Ovary (tissue), 9 donors: Measurements from ENCODE around the gene KLHL18. TPM values are rescaled to one million over a fixed set of nuclear protein-coding genes. Genes with fewer than 3 reads are reported as not detected.

Experiments
- DNase-seq, 5 donors: peaks; one replicate each; pipeline ENCODE4 v3.0.0-alpha.2; 2019 to 2020
- H3K27ac ChIP-seq, 2 donors: fragments of 200-600 bp; one replicate each; pipeline versions ENCODE4 v1.5.1 to v1.8.0; 2019 to 2022
- H3K27me3 ChIP-seq: fragments of 200-600 bp; one replicate; pipeline ENCODE4 v1.8.0; 2022
- H3K36me3 ChIP-seq: fragments of 200-600 bp; sonication (generic); one replicate; pipeline ENCODE4 v1.5.1; 2019
- H3K4me1 ChIP-seq: one replicate; pipeline ENCODE4 v1.8.1; 2013; ENCODE audit warnings: mild to moderate bottlenecking, moderate library complexity; ENCODE audit not compliant: insufficient read depth
- H3K4me3 ChIP-seq: fragments of 200-600 bp; sonication (generic); one replicate; pipeline ENCODE4 v1.5.1; 2017
- H3K9me3 ChIP-seq, 2 donors: fragments of 200-600 bp in 1 of 2; sonication (generic) in 1 of 2; one replicate each; pipeline versions ENCODE4 v1.5.1 to v1.8.1; 2013 to 2019; ENCODE audit warnings: mild to moderate bottlenecking in 1 of 2, moderate library complexity in 1 of 2
- CTCF ChIP-seq, 3 donors: fragments of 450-650 bp in 2 of 3; fragments of 200-600 bp in 1 of 3; IDR thresholded peaks; one replicate each; pipeline versions ENCODE4 v1.5.1 to v1.8.0; 2016 to 2022; ENCODE audit warnings: antibody characterized with exemption in 3 of 3, mild to moderate bottlenecking in 1 of 3
- EP300 ChIP-seq: sonication (generic); formaldehyde crosslinking; IDR thresholded peaks from one replicate; pipeline ENCODE4 v1.6.1; 2017; ENCODE audit warnings: antibody characterized with exemption
- POLR2A ChIP-seq: fragments of 450-650 bp; IDR thresholded peaks from one replicate; pipeline ENCODE4 v1.6.1; 2017; ENCODE audit warnings: antibody characterized with exemption, mild to moderate bottlenecking, moderate library complexity
- WGBS, 3 donors: extraction: QIAGEN DNeasy Blood & Tissue Kit in 1 of 3; methylation state at CpG; one replicate each; pipeline versions ENCODE4 v1.1.5 to v1.1.7; 2013 to 2017; 5-methylcytosine and 5-hydroxymethylcytosine counted together
- intact Hi-C, 4 donors: fragments of 100-400 bp; cut with DNase I; formaldehyde crosslinking; loops; one replicate each; pipeline versions ENCODE4 v1.11.0 to v1.15.1; 2022 to 2023
- polyA plus RNA-seq, 2 donors: library from polyadenylated mRNA; stranded (reverse); fragments of 200-250 nt in 1 of 2; fragments of 350-450 nt in 1 of 2; fragmentation: Illumina TruSeq in 1 of 2; extraction: RNeasy Lipid Tissue Mini Kit (QIAGEN cat#74804) in 1 of 2; gene quantifications; one replicate each; pipeline ENCODE4 v1.2.3, GENCODE V29; 2013 to 2014
- total RNA-seq, 7 donors: library from RNA; depleted of rRNA in 2 of 7; stranded (reverse); fragments of >200 nt in 2 of 7; fragmentation: NEBNext Ultra II Directional in 3 of 7; extraction: Animal tissue kit (Norgen Biotek cat#: 25700) in 3 of 7; gene quantifications; one replicate each; pipeline versions ENCODE4 v1.1.0 to v1.2.4, GENCODE V29; 2016 to 2023
- donor health status: DM: no; HTN: no; CAD: no; lungs with moderate emphysema.
- donor health status: DM: no; HTN: no; CAD: no.
- donor health status: Bipolar disorder and iron deficiency.
- donor health status: DM: yes; HTN: yes; CAD: no.
- donor health status: DM: no; HTN: no; CAD: no.
- donor health status: DM: yes; HTN: yes; CAD: no.

The KLHL18 gene
- total and polyA plus RNA-seq, 9 donors: 6.2 to 23.7 (median 13.5) TPM

- intact Hi-C loops: loop anchor here in 1 of 4 donors (10.0 kb wide), 1 partner anchor 680 kb away; no protein-coding TSS in a partner anchor
Observed at GRCh38 chr3:47385007-47385406, 102.3 kb downstream of the KLHL18 start.

GRCh38 chr3:47385796-47386195, 103.1 kb downstream of the KLHL18 start:
- intact Hi-C loops: loop anchor here in 1 of 4 donors (10.0 kb wide), 1 partner anchor 679 kb away; no protein-coding TSS in a partner anchor
- Histone ChIP-seq H3K4me3 (no peak overlapping the region), H3K27me3 (no peaks in the 10 kb centered on the region), H3K4me1 (peaks cover 8% of the 10 kb centered on the region), H3K9me3 (no peaks in the 10 kb centered on the region), H3K36me3 (no peaks in the 10 kb centered on the region), H3K27ac (no peak overlapping the region)
- no peak for DNase-seq
- 72 to 84% (median 82%) methylated on average over 2 of the region's 2 CpGs for WGBS, 3 donors
- TF ChIP-seq POLR2A (no peak), EP300 (no peak), CTCF (IDR thresholded peaks at IDR 0.05) (no peak)

More at GRCh38 chr3:47385007-47385406, 102.3 kb downstream of the KLHL18 start:
- Histone ChIP-seq H3K4me1 (peaks cover 8% of the 10 kb centered on the region), H3K4me3 (no peak overlapping the region), H3K36me3 (no peaks in the 10 kb centered on the region), H3K27me3 (no peaks in the 10 kb centered on the region), H3K27ac (no peak overlapping the region), H3K9me3 (no peaks in the 10 kb centered on the region)
- DNase-seq: no peak
- 89 to 93% (median 91%) methylated on average over 4 of the region's 4 CpGs for WGBS, 3 donors
- TF ChIP-seq EP300 (no peak), POLR2A (no peak), CTCF (IDR thresholded peaks at IDR 0.05) (no peak)

GRCh38 chr3:47392933-47393332, 110.2 kb downstream of the KLHL18 start:
- intact Hi-C loops: no loop called here
- peaks cover 19% of the 10 kb centered on the region for H3K4me1 ChIP-seq
- H3K4me3 ChIP-seq: no peak overlapping the region
- no peaks in the 10 kb centered on the region for H3K27me3 ChIP-seq
- no peak overlapping the region for H3K27ac ChIP-seq
- no peak for TF ChIP-seq POLR2A
- H3K36me3 ChIP-seq: no peaks in the 10 kb centered on the region
- WGBS, 3 donors: 93 to 96% (median 95%) methylated on average over 3 of the region's 3 CpGs
- no peak for DNase-seq
- H3K9me3 ChIP-seq: no peaks in the 10 kb centered on the region

- no peak overlapping the region for H3K4me3 ChIP-seq
- H3K4me1 ChIP-seq: peaks cover 18% of the 10 kb centered on the region
- TF ChIP-seq CTCF (IDR thresholded peaks at IDR 0.05) (no peak), POLR2A (no peak), EP300 (no peak)
- DNase-seq: no peak
- intact Hi-C loops: no loop called here
- H3K9me3 ChIP-seq: no peaks in the 10 kb centered on the region
- no peak overlapping the region for H3K27ac ChIP-seq
- 30 to 39% (median 31%) methylated on average over 8 of the region's 8 CpGs for WGBS, 3 donors
- H3K27me3 ChIP-seq: no peaks in the 10 kb centered on the region
- H3K36me3 ChIP-seq: no peaks in the 10 kb centered on the region
Observed at GRCh38 chr3:47394140-47394870, 111.6 kb downstream of the KLHL18 start.

GRCh38 chr3:47394881-47395280, 112.1 kb downstream of the KLHL18 start:
- peaks cover 15% of the 10 kb centered on the region for H3K4me1 ChIP-seq
- TF ChIP-seq CTCF (IDR thresholded peaks at IDR 0.05) (no peak), POLR2A (no peak), EP300 (no peak)
- no peaks in the 10 kb centered on the region for H3K36me3 ChIP-seq
- H3K4me3 ChIP-seq: no peak overlapping the region
- no peaks in the 10 kb centered on the region for H3K9me3 ChIP-seq
- 38 to 59% (median 53%) methylated on average over 3 of the region's 3 CpGs for WGBS, 3 donors
- intact Hi-C loops: no loop called here
- no peak for DNase-seq
- no peak overlapping the region for H3K27ac ChIP-seq
- H3K27me3 ChIP-seq: no peaks in the 10 kb centered on the region
